ENCODE results near the gene ZNF646.
A peak's percentile ranks its signal among the peaks of the same experiment; 100 is the strongest.

Gene ZNF646

DNA sequence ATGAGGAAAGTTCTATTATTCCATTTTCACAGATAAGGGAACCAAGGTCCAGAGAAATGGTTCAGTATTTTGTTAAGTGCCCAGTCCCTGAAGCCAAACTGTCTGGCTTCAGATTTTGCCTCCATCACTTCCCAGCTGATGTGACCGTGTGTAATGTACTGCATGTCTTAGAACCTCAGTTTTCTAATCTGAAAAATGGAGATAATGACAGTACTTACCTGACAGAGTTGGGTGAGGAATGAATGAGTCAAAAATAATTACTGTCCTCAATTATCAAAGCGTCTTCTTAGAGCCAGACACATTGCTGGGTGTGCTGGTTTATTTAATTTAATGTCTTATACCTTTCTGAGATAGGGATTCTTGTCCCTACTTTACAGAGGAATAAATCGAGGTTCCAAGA, 6.9 kb upstream of the ZNF646 start:
- DNase-seq = no peak

DNA sequence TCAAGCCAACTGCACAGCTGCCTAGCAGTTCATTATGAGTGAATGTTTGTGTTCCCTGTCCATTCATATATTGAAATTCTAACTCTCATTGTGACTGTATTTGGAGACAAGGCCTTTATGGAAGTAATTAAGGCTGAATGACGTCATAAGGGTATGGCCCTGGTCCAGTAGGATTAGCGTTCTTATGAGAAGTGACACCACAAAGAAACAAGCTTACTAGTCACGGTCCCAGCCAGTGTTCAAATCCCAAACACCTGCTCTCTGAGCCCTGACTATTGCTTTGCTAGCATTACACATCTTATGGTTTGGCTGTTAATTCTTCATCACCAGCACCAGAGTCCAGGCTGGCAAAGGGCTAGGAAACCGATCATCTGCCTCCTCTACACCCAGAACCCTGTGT, 2.4 kb upstream of the ZNF646 start:
- no peak for DNase-seq

DNA sequence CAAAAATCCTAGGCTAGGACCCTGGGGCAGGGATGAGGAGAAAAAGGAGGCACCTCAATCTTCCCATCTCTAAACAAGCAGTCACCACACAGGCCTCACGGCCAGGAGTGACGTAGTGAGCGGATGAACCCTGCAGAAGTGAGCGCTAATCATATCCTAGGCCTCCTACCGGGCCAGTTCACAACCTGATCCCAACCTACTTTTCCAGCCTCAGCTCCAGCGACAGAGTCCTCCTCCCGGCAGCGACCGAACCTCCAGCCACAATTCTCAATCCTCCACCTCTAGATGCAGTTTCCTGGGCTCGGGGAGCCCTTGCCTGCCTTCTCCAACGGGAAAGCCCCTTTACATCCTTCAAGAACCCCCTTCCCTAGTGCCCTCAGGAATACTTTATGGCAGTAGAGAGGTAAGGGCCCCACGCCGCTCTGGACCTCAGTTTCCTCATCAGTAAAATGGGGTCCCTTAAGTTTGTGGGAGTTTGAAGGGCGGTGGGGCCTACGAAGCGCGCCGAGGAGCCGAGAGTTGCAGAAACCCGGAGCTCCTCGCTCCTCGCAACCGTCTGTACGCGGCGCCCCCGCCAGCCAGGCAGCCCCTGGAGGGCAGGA, 1.6 kb upstream of the ZNF646 start:
- DNase-seq = peak in 1 of 2 donors; percentile 73

DNA sequence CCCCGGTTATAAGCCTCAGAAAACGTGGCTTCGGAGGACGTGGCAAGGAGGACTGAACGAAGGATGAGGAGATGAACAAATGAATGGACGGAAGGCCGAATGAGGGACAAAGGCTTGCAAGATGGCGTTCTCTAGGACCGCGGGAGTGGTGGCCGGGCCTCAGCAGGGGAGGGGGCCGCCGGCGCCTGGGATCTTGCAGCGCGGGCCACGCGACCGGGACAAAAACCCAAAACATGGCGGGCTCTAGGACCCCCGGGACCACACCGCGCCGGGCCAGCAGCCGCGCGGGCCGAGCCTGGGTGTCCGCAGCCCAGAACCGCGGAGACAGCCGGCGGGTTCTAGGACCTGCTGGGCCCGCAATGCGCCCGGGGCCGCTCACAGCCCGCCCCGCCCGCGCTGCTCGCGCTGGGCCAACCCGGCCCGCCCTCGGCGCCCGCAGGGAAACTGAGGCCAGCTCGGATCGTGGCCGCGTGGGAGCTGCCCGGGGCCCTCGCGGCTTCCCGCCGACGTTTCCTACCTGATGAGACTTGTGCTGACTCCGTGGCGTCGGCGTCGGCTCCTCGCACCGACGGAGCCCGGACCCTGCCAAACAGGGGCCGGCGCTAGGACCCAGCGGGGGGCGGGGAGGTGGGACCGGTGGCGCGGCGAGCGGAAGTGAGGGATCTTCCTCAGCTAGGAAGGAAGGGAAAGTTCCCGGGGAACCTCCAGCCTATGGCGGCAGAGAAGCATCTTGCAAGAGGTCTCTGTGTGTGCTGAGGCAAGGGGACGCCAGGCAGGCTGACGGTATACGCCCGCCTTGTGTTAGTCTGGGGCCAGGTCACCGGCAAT, 866 bp upstream of the ZNF646 start:
- DNase-seq = peak; percentile 67 to 88

DNA sequence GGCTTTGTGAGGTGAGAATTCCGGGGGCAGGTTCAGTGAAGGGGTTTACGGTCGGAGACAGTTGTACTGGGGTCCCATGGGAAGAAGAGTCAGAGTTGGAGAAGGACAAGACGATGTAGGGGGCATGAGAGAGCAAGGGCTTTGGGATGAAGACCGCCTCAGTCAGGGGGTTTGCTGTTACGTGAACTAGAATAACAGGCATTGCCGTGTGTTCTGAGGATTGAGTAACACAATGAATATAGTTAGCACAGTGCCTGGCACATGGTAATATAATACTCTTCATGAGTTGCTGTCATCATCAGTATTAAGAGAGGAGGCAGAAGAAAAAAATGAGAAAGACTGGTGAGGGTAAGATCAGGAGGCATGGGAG, 577 bp downstream of the ZNF646 start:
- no peak for DNase-seq

- no peak for DNase-seq
These were observed 2.1 kb downstream of the ZNF646 start for GRCh38 chr16:31076319-31076718.

GRCh38 chr16:31077024-31077423, 2.8 kb downstream of the ZNF646 start:
- DNase-seq = no peak

DNA sequence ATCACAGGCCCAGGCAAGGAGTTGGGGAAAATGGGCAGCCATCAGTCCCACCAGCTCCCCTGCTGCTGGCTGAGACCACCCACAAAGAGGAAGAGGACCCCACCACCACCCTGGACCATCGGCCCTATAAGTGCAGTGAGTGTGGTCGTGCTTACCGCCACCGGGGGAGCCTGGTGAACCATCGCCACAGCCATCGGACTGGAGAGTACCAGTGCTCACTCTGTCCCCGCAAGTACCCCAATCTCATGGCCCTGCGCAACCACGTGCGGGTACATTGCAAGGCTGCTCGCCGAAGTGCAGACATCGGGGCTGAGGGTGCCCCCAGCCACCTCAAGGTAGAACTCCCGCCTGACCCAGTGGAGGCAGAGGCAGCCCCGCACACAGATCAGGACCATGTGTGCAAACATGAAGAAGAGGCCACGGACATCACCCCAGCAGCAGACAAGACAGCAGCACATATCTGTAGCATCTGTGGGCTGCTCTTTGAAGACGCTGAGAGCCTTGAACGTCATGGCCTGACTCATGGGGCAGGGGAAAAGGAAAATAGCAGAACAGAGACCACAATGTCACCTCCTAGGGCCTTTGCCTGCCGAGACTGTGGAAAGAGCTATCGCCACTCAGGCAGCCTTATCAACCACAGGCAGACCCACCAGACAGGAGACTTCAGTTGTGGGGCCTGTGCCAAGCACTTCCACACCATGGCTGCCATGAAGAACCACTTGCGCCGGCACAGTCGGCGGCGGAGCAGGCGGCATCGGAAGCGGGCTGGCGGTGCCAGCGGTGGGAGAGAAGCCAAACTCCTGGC, 3.6 kb downstream of the ZNF646 start:
- DNase-seq = no peak

- DNase-seq = no peak
These were observed 4.5 kb downstream of the ZNF646 start for GRCh38 chr16:31078597-31079341.

- DNase-seq = no peak
These were observed 5.2 kb downstream of the ZNF646 start for GRCh38 chr16:31079342-31079944.

DNA sequence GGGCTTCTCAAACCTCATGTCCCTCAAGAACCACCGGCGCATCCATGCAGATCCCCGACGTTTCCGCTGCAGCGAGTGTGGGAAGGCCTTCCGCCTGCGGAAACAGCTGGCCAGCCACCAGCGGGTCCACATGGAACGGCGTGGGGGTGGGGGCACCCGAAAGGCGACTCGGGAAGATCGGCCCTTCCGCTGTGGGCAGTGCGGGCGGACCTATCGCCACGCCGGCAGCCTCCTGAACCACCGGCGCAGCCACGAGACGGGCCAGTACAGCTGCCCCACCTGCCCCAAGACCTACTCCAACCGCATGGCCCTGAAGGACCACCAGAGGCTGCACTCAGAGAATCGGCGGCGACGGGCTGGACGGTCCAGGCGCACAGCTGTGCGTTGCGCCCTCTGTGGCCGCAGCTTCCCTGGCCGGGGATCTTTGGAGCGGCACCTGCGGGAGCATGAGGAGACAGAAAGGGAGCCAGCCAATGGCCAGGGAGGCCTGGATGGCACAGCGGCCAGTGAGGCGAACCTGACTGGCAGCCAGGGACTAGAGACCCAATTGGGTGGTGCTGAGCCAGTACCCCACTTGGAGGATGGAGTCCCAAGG, 5.9 kb downstream of the ZNF646 start:
- no peak for DNase-seq

GRCh38 chr16:31080756-31081419, 6.7 kb downstream of the ZNF646 start:
- no peak for DNase-seq

DNA sequence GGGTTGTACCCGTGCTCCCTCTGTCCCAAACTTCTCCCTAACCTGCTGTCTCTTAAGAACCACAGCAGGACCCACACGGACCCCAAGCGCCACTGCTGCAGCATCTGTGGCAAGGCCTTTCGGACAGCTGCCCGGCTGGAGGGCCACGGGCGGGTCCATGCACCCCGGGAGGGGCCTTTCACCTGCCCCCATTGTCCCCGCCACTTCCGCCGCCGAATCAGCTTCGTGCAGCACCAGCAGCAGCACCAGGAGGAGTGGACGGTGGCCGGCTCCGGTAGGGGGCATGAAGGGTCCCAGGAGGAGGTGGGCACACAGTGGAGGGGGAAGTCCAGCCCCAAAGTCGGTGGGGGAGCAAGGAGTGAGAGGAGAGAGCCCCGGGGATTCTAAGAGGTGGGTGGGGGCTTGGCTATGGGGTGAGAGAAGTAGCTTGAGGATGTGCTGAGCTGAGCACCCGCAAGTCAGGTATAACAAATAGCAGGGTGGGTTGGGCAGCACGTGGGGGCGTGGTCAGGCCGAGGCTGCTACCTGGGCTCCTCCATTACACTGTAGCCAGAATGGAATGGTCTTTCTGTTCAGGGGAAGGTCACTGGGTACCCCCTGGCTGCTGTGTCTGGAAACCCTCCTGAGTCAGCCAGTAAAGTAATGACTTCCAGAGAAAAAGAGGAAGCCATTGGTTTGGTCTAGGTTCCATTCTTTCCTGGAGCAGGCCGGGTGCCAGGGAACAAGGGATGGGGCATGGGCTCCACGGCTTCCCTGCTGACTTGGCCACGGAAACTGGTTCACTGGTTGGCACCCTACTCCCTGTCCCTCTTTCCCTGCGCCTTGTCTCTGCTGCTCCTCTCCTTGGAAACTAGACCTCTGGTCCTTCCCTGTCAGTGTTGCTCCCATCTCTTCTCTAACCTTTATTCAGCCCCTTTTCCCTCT, 7.5 kb downstream of the ZNF646 start:
- DNase-seq = no peak

DNA sequence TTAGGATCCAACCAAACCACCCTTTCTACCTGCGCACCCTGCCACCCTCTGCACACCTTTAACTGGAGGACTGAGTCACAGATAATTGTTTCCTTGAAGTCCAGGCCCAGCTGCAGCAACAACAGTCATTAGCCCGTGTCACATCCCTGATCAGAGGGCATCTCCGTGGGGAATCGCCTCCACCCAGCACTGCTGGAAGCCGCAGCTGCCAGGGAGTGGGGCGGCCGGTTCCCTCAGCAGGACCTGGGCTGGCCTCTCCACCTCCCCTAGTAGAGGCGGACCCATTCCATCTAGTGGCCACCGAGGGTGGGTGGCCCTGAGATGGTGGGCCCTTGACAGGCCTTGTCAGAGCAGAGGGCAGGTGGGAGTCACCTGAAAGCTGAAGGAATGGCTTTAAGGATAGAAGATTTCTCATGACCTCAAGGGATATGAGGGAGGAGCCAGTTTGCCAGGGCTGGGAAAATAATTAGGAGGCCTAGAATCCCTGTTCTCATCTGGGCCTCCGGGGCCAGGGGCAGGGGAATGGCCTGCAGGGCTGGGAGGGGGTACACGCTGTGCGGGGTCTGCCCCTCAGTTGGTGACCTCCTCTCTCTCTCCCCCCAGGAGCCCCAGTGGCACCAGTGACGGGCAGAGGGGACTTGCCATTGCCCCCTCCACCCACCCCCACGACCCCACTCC, 8.3 kb downstream of the ZNF646 start:
- DNase-seq = no peak

DNA sequence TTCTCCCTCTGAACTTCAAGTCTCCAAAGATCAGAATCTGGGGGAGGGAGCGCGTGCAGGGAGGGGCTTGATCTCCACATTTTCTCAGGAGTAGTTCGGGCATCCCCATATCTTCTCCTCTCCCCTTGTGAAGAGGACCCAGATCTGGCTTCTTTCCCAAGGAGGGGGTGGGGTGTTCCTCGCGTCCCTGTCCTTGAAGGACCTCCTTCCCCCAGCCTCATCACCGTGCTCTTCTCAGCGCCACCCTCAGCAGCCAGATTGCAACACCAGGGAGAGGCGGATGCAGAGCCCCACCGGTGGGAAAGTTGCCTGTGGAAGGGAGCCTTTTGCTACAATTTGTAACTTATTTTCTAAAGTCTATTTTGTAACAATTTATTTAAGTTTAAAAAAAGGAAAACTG, 8.9 kb downstream of the ZNF646 start:
- no peak for DNase-seq

DNA sequence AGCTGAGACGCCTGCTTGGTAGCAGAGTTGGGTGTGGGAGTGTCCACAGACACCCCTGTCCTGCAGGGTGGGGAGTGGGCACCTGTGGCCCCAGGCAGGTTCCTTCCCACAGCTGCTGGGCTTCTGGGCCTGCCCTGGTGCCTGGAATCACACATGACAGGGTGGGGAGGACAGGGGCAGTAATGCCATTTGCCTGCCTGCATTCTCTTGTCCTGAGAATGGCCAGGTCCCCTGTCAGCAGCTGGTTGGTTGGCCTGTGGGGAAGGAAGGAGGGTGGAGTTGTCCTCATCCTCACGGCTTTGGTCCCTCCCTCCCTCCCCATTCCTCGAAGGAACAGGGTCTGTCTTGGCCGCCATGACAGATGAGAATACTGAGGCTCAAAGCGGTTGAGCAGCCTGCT, 9.3 kb downstream of the ZNF646 start:
- DNase-seq = no peak

GRCh38 chr16:31083981-31084380, 9.8 kb downstream of the ZNF646 start:
- DNase-seq = no peak

- DNase-seq = no peak
These were observed 10.5 kb downstream of the ZNF646 start for GRCh38 chr16:31084584-31085302.

GRCh38 chr16:31085411-31085810, 11.2 kb downstream of the ZNF646 start:
- no peak for DNase-seq
